ENCODE data around the gene PHRF1.

GRCh38 chr11:636511-637332, 60.5 kb downstream of the PHRF1 start, which contains the start of gene DRD4:
- no peak for TF ChIP-seq CTCF (IDR thresholded peaks at IDR 0.05)
- TF ChIP-seq FOXM1 (IDR thresholded peaks at IDR 0.05; ENCODE audit: low read depth), result no peak
- no peak for TF ChIP-seq NFIC (IDR thresholded peaks at IDR 0.05; ENCODE audit: borderline replicate concordance)
